ENCODE measurements around the gene SIDT1. TPM values are rescaled to one million over a fixed set of nuclear protein-coding genes. Genes with fewer than 3 reads are reported as not detected.

The SIDT1 gene
- total RNA-seq, 2 experiments from 2014 or later: 11.3 TPM

DNA sequence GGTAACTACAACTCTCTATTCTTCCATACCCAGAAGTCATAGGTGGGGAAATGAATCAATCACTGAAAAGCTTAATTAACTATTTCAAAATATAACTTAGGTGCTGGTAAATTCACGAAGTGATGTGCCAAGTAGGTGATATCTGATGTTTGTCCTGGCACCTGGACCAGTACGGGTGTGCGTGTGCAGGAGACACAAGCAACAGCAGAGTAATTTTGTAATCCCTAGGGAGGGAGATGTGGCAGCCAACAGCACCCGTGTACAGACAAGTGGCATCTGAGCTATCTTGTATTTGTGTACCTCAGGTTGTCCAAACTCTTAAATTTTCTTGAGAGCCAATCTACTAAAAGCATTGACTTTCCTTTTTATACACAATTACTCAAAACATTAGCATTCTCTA is 141.2 kb downstream of the SIDT1 start:
- DNase-seq: no peak
- ChIA-PET POLR2A (no interaction called here), CTCF (interaction anchor here (0.6 kb wide), 1 partner anchor 178 kb away, joined by 4 read pairs; no protein-coding TSS in a partner anchor)
- Mint-ChIP-seq H3K4me3 (no peak overlapping the region), H3K27me3 (no peaks in the 10 kb centered on the region), H3K9me3 (no peaks in the 10 kb centered on the region), H3K27ac (no peak overlapping the region), H3K4me1 (ENCODE audit: low read depth) (peaks cover 7% of the 10 kb centered on the region), H3K36me3 (peaks cover 20% of the 10 kb centered on the region)
- intact Hi-C loops (cut with micrococcal nuclease): no loop called here

DNA sequence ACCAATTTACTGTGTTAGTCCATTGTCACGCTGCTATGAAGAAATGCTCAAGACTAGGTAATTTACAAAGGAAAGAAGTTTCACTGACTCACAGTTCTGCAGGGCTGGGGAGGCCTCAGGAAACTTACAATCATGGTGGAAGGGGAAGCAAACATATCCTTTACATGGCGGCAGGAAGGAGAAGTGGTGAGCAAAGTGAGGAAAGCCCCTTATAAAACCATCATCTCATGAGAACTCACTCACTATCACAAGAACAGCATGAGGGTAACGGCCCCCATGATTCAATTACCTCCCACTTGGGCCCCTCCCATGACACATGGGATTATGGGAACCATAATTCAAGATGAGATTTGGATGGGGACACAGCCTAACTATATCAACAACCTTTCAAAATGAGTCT is 143.9 kb downstream of the SIDT1 start:
- H3K9me3 Mint-ChIP-seq: no peaks in the 10 kb centered on the region
- intact Hi-C loops (cut with micrococcal nuclease): no loop called here
- no peak for DNase-seq
- H3K27me3 Mint-ChIP-seq: no peaks in the 10 kb centered on the region
- ChIA-PET CTCF (interaction anchor here (0.8 to 1.1 kb wide), 2 partner anchors 13 to 14 kb away, joined by 3 read pairs; no protein-coding TSS in a partner anchor), POLR2A (no interaction called here)
- no peak overlapping the region for H3K4me3 Mint-ChIP-seq
- peaks cover 3% of the 10 kb centered on the region for H3K4me1 Mint-ChIP-seq (ENCODE audit: low read depth)
- H3K27ac Mint-ChIP-seq: no peak overlapping the region
- H3K36me3 Mint-ChIP-seq: peaks cover 16% of the 10 kb centered on the region

DNA sequence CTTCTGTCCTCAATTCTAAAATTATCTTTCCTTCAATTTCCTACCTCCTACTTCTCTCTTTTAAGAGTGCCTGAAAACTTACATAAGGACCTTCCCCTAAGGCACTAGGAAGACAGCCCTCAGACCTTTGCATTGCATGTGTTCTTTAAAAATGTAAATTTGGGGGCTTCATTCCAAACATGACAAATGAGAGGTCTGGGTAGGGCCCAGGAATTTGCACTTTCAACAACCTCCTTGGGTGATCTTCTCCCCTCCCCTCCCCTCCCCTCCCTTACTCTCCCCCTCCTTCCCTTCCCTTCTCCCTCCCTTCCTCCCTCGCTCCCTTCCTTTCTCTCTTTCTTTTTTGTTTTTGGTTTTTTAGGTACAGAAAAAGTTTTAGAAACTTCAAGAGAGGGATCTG is 145.4 kb downstream of the SIDT1 start:
- H3K4me3 Mint-ChIP-seq: no peak overlapping the region
- intact Hi-C loops (cut with micrococcal nuclease): no loop called here
- peaks cover 16% of the 10 kb centered on the region for H3K36me3 Mint-ChIP-seq
- DNase-seq: no peak
- POLR2A ChIA-PET: interaction anchor here (2.0 kb wide), 1 partner anchor 16 kb away, joined by 5 read pairs; no protein-coding TSS in a partner anchor
- no peaks in the 10 kb centered on the region for H3K27me3 Mint-ChIP-seq
- H3K9me3 Mint-ChIP-seq: no peaks in the 10 kb centered on the region
- H3K27ac Mint-ChIP-seq: no peak overlapping the region
- CTCF ChIA-PET: no interaction called here
- peaks cover 3% of the 10 kb centered on the region for H3K4me1 Mint-ChIP-seq (ENCODE audit: low read depth)

DNA sequence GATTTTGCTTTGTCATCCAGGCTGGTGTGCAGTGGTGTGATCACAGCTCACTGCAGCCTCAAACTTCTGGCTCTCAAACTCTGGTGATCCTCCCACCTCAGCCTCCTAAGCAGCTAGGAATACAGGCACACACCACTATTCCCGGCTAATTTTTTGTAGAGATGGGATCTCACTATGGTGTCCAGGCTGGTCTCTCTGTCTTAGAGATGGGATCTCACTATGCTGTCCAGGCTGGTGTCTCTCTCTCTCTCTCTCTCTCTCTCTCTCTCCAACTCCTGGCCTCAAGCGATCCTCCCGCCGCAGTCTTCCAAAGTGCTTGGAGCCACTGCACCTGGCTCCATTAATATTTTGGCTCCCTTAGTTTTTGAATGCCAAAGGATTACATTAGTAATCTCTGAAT is 146.4 kb downstream of the SIDT1 start:
- ChIA-PET CTCF (no interaction called here), POLR2A (interaction anchor here (2.0 kb wide), 1 partner anchor 15 kb away, joined by 5 read pairs; no protein-coding TSS in a partner anchor)
- no peaks in the 10 kb centered on the region for H3K9me3 Mint-ChIP-seq
- H3K27ac Mint-ChIP-seq: no peak overlapping the region
- no peak for DNase-seq
- H3K27me3 Mint-ChIP-seq: no peaks in the 10 kb centered on the region
- H3K36me3 Mint-ChIP-seq: peaks cover 18% of the 10 kb centered on the region
- H3K4me3 Mint-ChIP-seq: no peak overlapping the region
- H3K4me1 Mint-ChIP-seq (ENCODE audit: low read depth): peaks cover 3% of the 10 kb centered on the region
- intact Hi-C loops (cut with micrococcal nuclease): no loop called here

Small RNA genes within 50 kb of the gene (microRNA-seq; reads per million reads assigned to microRNA genes)
- 7.1 reads per million, percentile 27 among the genes with 10 or more reads in this experiment for gene MIR4446 (ENCODE audit: borderline microRNAs expressed, borderline number of aligned reads, borderline replicate concordance)

Other genes starting within 250 kb of the SIDT1 start
- 1 to 10 TPM; 1.5 to 2.9 TPM for gene CFAP44, start 91.1 kb upstream of the SIDT1 start, total RNA-seq
- 10 to 100 TPM; 23.1 to 24.1 TPM for gene SPICE1, start 17.4 kb upstream of the SIDT1 start, total RNA-seq
- 10 to 100 TPM; 11.7 to 12.2 TPM for gene USF3, start 164.1 kb downstream of the SIDT1 start, total RNA-seq
- gene NAA50, start 213.7 kb downstream of the SIDT1 start, total RNA-seq: 100 to 1,000 TPM; 112 to 113 TPM
- gene ATP6V1A, start 214.5 kb downstream of the SIDT1 start, total RNA-seq: 10 to 100 TPM; 43.5 to 45.4 TPM

All from activated CD4-positive, alpha-beta memory T cell treated with anti-CD3 and anti-CD28 coated beads for 36 hours (primary cell).